GM21360 (cell line): Measurements from ENCODE around the gene PRIM1.
A peak's percentile ranks its signal among the peaks of the same experiment; 100 is the strongest.
"Not testable (repeated sequence)": the region's sequence is repeated elsewhere in the genome, so short reads cannot be mapped to it uniquely, and the experiment has no call there.

Experiments
- ATAC-seq: cut with Tn5 transposase; IDR thresholded peaks from one replicate; pipeline ENCODE4 v1.9.1; 2021; ENCODE audit warnings: mild to moderate bottlenecking, moderate library complexity; ENCODE audit not compliant: unreplicated experiment

The PRIM1 gene

DNA sequence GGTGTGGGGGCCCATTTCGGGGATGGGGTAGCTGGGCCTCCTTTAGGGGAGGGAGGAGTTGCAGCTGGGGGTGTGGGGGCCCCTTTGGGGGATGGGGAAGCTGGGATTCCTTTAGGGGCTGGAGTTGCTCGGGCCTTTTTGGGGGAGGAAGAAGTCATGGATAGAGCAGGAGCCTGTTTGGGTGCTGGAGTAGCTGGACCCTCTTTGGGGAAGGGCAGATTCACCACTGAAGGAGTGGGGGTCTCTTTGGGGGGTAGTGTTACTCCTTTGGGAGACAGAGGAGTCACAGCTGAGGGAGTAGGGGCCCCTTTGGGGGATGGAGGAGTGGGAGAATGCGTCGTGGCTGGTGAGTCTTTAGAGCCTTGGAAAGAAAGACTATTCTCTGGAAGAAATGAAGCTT, 33.5 kb downstream of the PRIM1 start:
- ATAC-seq, result no peak

DNA sequence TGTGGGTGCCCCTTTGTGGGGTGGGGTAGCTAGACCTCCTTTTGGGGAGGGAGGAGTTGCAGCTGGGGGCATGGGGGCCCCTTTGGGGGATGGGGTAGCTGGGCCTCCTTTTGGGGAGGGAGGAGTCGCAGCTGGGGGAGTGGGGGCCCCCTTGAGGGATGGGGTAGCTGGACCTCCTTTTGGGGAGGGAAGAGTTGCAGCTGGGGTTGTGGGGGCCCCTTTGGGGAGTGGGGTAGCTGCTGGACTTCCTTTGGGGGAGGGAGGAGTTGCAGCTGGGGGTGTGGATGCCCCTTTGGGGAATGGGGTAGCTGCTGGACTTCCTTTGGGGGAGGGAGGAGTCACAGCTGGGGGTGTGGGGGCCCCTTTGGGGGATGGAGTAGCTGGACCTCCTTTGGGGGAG, 34.0 kb downstream of the PRIM1 start:
- ATAC-seq, result no peak

DNA sequence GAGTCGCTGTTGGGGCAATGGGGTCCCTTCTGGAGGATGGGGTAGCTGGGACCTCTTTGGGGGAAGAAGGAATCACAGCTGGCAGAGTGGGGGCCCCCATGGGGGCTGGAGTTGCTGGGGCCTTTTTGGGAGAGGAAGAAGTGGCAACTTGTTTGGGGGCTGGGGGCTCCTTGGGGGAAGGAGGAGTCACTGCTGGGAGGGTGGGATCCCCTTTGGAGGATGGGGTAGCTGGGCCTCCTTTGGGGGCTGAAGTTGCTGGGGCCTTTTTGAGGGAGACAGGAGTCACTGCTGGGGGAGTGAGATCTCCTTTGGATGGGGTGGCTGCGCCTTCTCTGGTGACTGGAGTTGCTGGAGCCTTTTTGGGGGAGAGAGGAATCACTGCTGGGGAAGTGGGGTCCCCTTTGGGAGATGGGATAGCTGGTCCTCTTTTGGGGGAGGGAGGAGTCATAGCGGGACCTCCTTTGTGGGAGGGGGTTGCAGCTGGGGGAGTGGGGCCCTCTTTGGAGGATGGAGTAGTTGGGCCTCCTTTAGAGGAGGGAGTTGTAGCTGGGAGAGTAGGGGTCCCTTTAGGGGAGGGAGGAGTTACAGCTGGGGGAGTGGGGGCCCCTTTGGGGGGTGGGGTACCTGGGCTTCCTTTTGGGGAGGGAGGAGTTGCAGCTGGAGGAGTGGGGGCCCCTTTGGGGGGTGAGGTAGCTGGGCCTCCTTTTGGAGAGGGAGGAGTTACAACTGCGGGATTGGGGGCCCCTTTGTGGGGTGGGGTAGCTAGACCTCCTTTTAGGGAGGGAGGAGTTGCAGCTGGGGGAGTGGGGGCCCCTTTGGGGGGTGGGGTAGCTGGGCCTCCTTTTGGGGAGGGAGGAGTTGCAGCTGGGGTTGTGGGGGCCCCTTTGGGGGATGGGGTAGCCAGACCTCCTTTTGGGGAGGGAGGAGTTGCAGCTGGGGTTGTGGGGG, 34.9 kb downstream of the PRIM1 start:
- no peak for ATAC-seq

DNA sequence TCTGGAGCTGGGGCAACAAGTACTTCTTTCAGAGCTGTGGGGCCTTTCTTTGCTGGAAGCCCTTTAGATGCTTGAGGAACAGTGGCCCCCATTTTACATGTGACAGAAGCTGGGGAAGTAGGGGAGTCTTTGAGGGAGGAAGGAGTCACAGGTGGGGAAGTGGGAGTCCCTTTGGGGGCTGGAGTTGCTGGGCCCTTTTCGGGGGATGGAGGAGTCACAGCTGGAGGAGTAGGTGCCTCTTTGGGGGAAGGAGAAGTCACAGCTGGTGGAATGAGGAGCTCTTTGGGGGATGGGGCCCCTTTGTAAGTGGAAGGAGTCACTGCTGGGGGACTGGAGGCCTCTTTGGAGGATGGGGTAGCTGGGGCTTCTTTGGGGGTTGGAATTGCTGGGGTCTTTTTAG, 35.7 kb downstream of the PRIM1 start:
- no peak for ATAC-seq

DNA sequence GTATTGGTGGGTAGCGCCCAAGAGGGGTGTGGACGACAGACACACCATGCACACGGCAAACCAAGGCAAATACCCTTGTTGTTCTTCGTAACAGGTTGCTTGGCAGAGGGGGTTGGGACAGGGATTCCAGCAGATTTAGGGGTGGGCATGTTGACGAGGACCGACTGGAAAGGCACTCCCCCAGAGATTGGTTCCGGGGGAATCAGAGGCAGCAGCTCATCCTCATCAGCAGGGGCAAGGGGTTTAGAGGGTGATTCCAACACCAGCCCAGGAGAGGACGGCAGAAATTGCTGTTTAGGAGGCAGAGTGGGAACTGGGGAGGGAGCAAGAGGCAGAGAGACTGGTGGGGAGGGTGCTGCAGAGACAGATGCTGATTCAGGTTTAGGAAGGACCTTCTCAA, 36.3 kb downstream of the PRIM1 start:
- no peak for ATAC-seq

DNA sequence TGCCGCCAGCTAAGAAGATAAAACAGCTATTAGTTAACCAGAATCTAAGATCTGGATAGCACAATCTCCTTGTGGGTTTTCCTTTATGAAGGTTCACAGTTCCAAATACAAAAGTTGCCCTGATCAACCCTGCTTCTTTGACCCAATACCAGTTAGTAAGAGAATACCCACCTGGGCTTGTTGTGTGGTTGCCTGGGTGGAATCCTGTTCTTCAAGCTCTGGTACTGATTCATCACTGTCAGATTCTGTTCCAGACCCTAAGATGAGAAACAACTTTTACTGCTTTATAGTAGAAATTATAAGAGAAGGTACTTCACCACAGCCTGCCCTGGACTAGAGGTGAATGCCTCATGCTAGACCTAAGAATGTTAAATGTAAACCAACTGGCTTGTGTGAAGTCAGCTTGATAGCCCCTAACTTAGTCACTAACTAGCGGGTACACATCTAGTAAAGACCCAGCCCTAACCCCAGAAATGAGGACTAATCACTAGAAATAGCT, 37.6 kb downstream of the PRIM1 start:
- no peak for ATAC-seq

DNA sequence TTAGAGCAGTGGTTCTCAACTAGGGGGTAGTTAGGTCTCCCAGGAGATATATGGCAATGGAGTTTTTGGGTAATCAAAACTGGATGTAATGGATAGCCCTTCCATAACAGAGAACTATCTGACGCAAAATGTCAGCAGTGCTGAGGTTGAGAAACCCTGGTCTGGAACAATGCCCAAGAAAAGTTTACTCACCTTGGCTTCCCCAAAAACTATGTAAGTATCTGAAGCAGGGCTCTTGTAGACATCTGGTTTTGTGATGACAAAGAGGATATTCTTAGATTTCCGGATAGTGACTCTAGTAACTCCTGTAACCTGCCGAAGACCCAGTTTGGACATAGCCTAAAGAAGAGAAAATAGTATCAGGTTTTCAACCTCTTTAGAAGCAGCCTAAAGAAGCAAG, 38.8 kb downstream of the PRIM1 start:
- ATAC-seq, result no peak

DNA sequence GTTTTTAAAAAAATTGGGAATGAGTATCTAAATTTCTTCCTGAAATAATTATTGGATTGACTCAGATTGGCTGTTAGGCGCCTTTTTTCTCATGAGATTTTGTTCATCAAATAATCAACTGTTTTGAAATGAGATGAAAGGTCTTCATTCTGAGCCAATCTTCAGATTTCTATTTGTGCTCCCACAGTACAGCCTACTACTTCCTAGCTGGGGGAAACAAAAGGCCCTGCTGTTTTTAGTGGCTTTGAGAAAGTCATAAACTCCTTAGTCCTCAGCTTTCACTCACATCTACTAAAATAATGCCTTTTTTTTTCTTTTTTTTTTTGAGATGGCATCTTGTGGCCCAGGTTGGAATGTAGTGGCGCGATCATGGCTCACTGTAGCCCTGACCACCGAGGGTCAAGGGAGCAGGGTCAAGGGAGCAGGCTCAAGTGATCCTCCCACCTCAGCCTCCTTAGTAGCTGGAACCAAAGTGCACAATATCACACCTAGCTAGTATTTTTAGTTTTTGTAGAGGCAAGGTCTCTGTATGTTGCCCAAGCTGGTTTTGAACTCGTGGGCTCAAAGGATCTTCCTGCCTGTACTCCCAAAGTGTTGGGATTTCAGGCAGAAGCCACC, 42.3 kb downstream of the PRIM1 start:
- no peak for ATAC-seq

DNA sequence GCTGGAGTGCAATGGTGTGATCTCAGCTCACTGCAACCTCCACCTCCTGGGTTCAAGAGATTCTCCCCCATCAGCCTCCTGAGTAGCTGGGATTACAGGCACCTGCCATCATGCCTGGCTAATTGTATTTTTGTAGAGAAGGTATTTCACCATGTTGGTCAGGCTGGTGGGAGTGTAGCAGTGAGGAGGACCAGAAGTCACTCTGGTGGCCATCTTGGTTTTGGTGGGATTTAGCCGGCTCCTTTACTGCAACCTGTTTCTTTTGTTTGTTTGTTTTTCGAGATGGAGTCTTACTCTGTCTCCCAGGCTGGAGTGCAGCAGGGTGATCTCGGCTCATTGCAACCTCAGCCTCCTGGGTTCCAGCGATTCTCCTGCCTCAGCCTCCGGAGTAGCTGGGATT, 47.6 kb downstream of the PRIM1 start:
- not testable (repeated sequence) for ATAC-seq

DNA sequence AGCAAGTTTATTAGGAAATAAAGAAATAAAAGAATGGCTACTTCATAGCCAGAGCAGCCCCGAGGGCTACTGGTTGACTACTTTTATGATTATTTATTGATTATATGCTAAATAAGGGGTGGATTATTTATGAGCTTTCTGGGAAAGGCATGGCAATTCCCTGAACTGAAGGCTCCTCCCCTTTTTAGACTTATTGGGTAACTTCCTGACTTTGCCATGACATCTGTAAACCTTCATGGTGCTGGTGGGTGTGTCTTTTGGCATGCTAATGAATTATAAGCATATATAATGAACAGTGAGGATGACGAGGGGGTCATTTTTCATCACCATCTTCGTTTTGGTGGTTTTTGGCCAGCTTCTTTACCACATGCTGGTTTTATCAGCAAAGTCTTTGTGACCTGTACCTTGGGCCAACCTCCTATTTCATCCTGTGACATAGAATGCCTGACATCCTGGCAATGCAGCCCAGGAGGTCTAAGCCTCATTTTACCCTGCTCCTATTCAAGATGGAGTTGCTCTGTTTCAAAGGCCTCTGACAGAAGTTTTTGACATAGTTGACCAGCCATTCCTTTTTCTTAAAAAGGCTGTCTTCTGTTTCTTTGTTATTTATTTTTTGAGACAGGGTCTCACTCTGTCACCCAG, 53.0 kb downstream of the PRIM1 start:
- ATAC-seq, result no peak

DNA sequence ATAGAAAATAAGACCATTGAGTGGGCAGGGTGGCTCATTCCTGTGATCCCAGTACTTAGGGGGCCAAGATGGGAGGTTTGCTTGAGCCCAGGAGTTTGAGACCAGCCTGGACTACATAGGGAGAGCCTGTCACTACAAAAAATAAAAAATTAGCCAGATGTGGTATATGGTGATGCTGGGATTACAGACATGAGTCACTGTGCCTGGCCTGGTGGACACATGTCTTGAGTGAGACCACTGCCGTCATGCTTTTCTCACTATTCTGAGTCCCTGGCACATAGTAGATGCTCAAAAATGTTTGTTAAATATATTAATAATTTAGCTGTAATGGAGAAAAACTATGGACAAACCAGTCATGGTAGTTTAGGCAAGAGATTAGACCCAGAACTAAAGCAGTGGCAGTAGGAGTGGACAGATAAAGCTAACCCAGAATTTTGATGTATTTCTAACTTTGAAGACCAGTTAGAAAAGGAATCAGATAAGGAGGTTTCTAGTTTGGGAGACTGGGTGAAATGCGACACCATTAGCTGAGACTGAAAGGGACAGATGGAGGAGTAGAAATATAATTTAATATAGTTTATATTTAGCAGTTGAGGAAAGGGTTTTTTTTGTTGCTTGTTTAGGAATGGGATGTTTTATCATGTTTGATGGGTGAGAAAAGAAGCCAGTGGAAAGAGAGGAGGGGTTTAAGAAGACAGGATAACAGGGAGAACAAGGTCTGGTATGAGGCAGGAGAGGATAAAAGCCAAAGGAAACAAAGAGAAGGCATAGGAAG, 56.6 kb downstream of the PRIM1 start:
- no peak for ATAC-seq

DNA sequence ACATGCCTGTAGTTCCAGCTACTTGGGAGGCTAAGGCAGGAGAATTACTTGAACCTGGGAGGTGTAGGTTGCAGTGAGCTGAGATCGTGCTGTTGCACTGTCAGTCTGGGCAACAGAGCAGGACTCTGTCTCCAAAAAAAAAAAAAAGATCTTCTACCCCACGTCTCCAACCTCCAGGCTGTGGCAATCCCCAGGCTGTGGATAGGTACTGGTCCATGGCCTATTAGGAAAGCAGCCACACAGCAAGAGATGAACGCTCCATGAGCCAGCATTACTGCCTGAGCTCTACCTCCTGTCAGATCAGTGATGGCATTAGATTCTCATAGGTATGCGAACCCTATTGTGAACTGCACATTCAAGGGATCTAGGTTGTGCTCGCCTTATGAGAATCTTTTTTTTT, 58.0 kb downstream of the PRIM1 start:
- no peak for ATAC-seq

DNA sequence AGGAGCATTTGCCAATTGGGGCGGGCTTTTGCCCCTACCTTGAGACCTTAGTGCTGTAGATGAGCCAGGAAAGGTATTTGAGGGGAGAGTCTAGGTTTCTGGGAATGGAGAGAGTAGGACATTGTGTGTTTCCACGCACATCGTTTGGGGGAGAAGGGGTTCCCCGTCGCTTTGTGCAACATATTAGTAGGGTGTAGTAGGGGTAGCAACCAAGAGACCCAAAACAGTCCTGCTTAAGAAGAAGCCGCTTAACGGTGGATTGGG, 63.3 kb downstream of the PRIM1 start:
- peak; percentile 23 for ATAC-seq

DNA sequence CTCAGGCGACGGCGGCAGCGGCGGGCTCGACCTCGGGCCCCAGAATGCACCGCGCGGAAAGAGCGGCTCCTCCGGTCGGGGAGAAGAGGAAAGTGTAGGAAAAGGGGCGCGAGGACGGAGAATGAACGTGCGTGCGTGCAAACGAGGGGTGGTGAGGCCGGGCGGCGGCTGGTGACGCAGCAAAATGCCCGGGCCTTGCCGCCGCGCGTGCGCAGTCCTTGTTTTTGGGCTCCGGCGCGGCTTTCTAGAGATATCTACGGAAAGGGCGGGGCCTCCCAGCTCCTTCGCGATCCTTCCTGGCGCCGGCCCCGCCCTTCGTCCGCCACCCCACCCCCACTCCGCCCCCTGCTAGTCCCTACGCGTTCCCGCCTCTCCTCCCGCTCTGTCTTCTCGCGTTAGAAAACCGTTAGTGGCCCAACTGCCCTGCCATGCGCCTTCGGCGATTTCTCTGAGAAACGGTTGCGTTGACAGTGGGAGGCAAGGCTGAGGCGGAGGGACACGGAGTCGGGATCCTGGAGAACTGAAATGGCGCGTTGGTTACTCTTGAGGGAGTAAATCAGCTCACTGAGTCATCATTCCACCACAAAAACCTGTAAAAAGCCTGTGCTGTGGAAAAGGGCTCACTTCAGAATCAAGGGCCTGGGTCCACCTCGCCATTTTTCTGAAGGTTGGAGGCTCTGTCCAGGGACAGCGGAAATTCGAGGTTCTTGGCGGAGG, 63.8 kb downstream of the PRIM1 start, which contains the start of gene PTGES3:
PTGES3 (minus strand) TSS at position 156 of the 717 bp plus-strand sequence. CDS start 285 bp downstream, outside the sequence.
- ATAC-seq, result peak; percentile 57

DNA sequence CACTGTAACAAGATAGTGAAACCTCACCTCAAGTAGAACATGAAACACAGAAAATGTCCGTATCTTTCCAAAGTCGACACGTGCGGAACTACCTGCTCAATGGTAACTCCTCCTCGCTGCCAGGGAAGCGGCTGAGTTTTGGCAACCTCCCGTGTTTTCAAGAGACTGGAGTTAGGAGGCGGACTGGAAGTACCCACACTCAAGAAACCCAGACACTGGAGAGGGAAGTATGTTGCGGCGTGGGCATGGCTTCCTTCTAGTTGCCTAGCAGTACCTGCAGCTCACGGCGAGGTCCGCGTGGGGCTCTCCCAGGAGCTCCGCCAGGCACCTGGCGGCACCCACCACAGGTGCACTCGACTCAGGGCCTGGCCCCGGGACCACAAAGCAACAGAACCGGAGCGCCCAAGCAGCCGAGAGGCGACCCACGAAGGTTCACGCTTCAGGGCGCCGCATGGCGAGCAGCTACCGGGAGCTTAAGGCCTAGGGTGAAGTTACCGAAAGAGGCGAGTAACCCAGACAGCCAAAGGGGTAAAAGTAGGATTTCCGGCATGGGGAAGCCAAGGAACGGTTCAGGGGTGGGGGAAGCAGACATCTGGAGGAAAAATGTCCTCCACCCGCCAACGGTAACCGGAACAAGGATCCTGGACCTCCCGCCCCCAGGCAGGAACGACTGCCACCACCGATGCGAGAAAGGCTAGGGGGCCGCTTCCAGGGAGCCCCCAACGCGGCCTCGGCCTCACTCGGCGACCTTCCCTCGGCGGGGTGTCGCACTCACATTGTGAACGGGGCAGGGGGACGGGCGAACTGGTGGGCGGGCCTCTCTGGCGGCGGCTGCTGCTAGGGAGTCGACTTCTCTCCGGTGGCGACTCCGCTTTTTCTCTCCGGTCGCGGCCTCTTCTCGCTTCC, 64.6 kb downstream of the PRIM1 start:
- no peak for ATAC-seq

DNA sequence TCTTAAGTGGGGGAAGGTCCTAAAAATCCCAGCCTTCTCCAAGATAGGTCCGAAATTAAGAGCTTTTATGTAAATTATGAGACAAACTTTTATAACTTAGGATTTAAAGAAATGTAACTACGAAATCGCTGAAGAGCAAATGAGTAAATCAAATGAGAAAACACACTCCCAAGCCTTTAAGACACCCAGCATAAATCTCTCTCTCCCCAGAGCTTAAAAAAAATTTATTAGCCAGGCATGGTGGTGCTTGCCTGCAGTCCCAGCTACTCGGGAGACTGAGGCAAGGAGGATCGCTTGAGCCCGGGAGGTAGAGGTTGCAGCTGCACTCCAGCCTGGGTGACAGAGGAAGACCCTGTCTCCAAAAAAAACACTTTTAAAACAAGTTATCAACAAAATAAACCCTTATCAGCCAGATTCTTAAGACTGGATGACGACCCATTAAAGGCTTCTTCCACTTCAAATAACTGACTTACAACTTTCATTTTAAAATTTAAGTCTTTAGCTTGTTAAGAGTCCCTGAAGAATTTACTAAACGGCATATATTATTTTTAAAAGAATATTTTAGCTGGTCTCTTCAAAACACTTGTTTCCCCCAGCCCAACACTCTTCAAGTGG, 67.3 kb downstream of the PRIM1 start:
- ATAC-seq, result no peak

DNA sequence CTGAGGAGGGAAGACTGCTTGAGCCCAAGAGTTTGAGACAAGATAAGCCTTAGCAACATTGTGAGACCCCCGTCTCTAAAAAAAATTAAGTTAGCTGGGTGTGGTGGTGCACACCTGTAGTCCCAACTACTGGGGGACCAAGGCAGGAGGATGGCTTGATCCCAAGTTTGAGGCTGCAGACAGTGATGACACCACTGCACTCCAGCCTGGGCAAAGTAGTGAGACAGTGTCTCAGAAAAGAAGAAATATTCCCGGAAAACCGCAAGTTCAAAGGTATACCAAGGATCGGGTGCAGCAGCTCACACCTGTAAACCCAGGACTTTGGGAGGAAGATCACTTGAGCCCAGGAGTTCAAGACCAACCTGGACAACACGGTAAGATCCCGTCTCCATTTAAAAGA, 69.8 kb downstream of the PRIM1 start:
- ATAC-seq, result no peak
